ENCODE results near the gene ZFYVE1. TPM values are rescaled to one million over a fixed set of nuclear protein-coding genes. Genes with fewer than 3 reads are reported as not detected.
A peak's percentile ranks its signal among the peaks of the same experiment; 100 is the strongest.
"Not testable (repeated sequence)": the region's sequence is repeated elsewhere in the genome, so short reads cannot be mapped to it uniquely, and the experiment has no call there.

The ZFYVE1 gene
- total and polyA plus RNA-seq, 7 experiments from 2014 or later: 6.1 to 24.8 (median 16.4) TPM

- H3K4me1 ChIP-seq (ENCODE audit: control insufficient read depth in 2 of 2, insufficient read depth in 2 of 2, low read length in 2 of 2); intact Hi-C loops (cut with micrococcal nuclease); H3K27me3 ChIP-seq (ENCODE audit: control insufficient read depth in 2 of 2, insufficient read depth in 2 of 2, low read length in 2 of 2); H3K27me3 Mint-ChIP-seq; H3K27ac ChIP-seq (ENCODE audit: low read depth, low read length); H3K9me3 Mint-ChIP-seq; CTCF ChIA-PET; H3K27ac Mint-ChIP-seq; DNase-seq; H3K4me3 Mint-ChIP-seq; ATAC-seq; POLR2A ChIA-PET; H3K9me3 ChIP-seq (ENCODE audit: control insufficient read depth in 2 of 3, low read length in 3 of 3); H3K4me3 ChIP-seq (ENCODE audit: low read length): not testable (repeated sequence)
- H3K36me3 ChIP-seq (ENCODE audit: control insufficient read depth in 2 of 3, insufficient read depth in 3 of 3, low read length in 3 of 3): peaks cover 0 to 50% (median 0%) of the 10 kb centered on the region in 3 experiments
- Mint-ChIP-seq H3K36me3 (peaks cover 2 to 61% (median 28%) of the 10 kb centered on the region in 5 donors), H3K4me1 (peaks cover 0 to 16% (median 0%) of the 10 kb centered on the region in 7 donors)
Observed at GRCh38 chr14:72961016-72961415, 65.9 kb downstream of the ZFYVE1 start.

GRCh38 chr14:72958548-72958947, 68.4 kb downstream of the ZFYVE1 start:
- ATAC-seq (no peak), DNase-seq (no peak)
- H3K27ac ChIP-seq (ENCODE audit: low read depth, low read length): no peak overlapping the region
- H3K36me3 ChIP-seq (ENCODE audit: control insufficient read depth in 2 of 3, insufficient read depth in 3 of 3, low read length in 3 of 3): peaks cover 0 to 66% (median 0%) of the 10 kb centered on the region in 3 experiments
- H3K27ac Mint-ChIP-seq: no peak overlapping the region
- H3K9me3 Mint-ChIP-seq: peaks cover 0 to 3% (median 0%) of the 10 kb centered on the region in 11 donors
- no peak overlapping the region for H3K4me3 Mint-ChIP-seq
- ChIA-PET CTCF (no interaction called here), POLR2A (no interaction called here)
- peaks cover 0 to 78% (median 25%) of the 10 kb centered on the region in 5 donors for H3K36me3 Mint-ChIP-seq
- H3K4me3 ChIP-seq (ENCODE audit: low read length): no peak overlapping the region
- intact Hi-C loops (cut with micrococcal nuclease): no loop called here
- peaks cover 0 to 6% (median 0%) of the 10 kb centered on the region in 7 donors for H3K4me1 Mint-ChIP-seq
- H3K9me3 ChIP-seq (ENCODE audit: control insufficient read depth in 2 of 3, low read length in 3 of 3): no peaks in the 10 kb centered on the region
- H3K27me3 Mint-ChIP-seq: no peaks in the 10 kb centered on the region
- H3K27me3 ChIP-seq (ENCODE audit: control insufficient read depth in 2 of 2, insufficient read depth in 2 of 2, low read length in 2 of 2): no peaks in the 10 kb centered on the region
- H3K4me1 ChIP-seq (ENCODE audit: control insufficient read depth in 2 of 2, insufficient read depth in 2 of 2, low read length in 2 of 2): no peaks in the 10 kb centered on the region

GRCh38 chr14:72957213-72957612, 69.7 kb downstream of the ZFYVE1 start:
- no peak for ATAC-seq
- H3K9me3 Mint-ChIP-seq: peaks cover 0 to 3% (median 0%) of the 10 kb centered on the region in 11 donors
- no peaks in the 10 kb centered on the region for H3K27me3 ChIP-seq (ENCODE audit: control insufficient read depth in 2 of 2, insufficient read depth in 2 of 2, low read length in 2 of 2)
- H3K27ac Mint-ChIP-seq: no peak overlapping the region
- H3K36me3 ChIP-seq (ENCODE audit: control insufficient read depth in 2 of 3, insufficient read depth in 3 of 3, low read length in 3 of 3): peaks cover 0 to 67% (median 0%) of the 10 kb centered on the region in 3 experiments
- H3K4me3 Mint-ChIP-seq: no peak overlapping the region
- H3K4me3 ChIP-seq (ENCODE audit: low read length): no peak overlapping the region
- ChIA-PET POLR2A (no interaction called here), CTCF (no interaction called here)
- peaks cover 0 to 4% (median 0%) of the 10 kb centered on the region in 7 donors for H3K4me1 Mint-ChIP-seq
- H3K27ac ChIP-seq (ENCODE audit: low read depth, low read length): no peak overlapping the region
- H3K4me1 ChIP-seq (ENCODE audit: control insufficient read depth in 2 of 2, insufficient read depth in 2 of 2, low read length in 2 of 2): no peaks in the 10 kb centered on the region
- H3K27me3 Mint-ChIP-seq: no peaks in the 10 kb centered on the region
- no peaks in the 10 kb centered on the region for H3K9me3 ChIP-seq (ENCODE audit: control insufficient read depth in 2 of 3, low read length in 3 of 3)
- intact Hi-C loops (cut with micrococcal nuclease): no loop called here
- DNase-seq: no peak
- H3K36me3 Mint-ChIP-seq: peaks cover 0 to 78% (median 26%) of the 10 kb centered on the region in 5 donors

- H3K27ac ChIP-seq (ENCODE audit: low read depth, low read length); H3K27me3 Mint-ChIP-seq; H3K27me3 ChIP-seq (ENCODE audit: control insufficient read depth in 2 of 2, insufficient read depth in 2 of 2, low read length in 2 of 2); ATAC-seq; H3K4me3 Mint-ChIP-seq; H3K4me1 Mint-ChIP-seq; DNase-seq; H3K9me3 Mint-ChIP-seq; POLR2A ChIA-PET; H3K4me1 ChIP-seq (ENCODE audit: control insufficient read depth in 2 of 2, insufficient read depth in 2 of 2, low read length in 2 of 2); H3K27ac Mint-ChIP-seq; intact Hi-C loops (cut with micrococcal nuclease); H3K9me3 ChIP-seq (ENCODE audit: control insufficient read depth in 2 of 3, low read length in 3 of 3); CTCF ChIA-PET; H3K4me3 ChIP-seq (ENCODE audit: low read length): not testable (repeated sequence)
- peaks cover 2 to 78% (median 30%) of the 10 kb centered on the region in 5 donors for H3K36me3 Mint-ChIP-seq
- H3K36me3 ChIP-seq (ENCODE audit: control insufficient read depth in 2 of 3, insufficient read depth in 3 of 3, low read length in 3 of 3): peaks cover 0 to 67% (median 0%) of the 10 kb centered on the region in 3 experiments
Observed at GRCh38 chr14:72956741-72957140, 70.2 kb downstream of the ZFYVE1 start.

- DNase-seq (no peak), ATAC-seq (no peak)
- Histone ChIP-seq H3K9me3 (ENCODE audit: control insufficient read depth in 2 of 3, low read length in 3 of 3) (no peaks in the 10 kb centered on the region), H3K36me3 (ENCODE audit: control insufficient read depth in 2 of 3, insufficient read depth in 3 of 3, low read length in 3 of 3) (peaks cover 0 to 53% (median 4%) of the 10 kb centered on the region in 3 experiments), H3K27ac (ENCODE audit: low read depth, low read length) (no peak overlapping the region), H3K4me3 (ENCODE audit: low read length) (no peak overlapping the region), H3K4me1 (ENCODE audit: control insufficient read depth in 2 of 2, insufficient read depth in 2 of 2, low read length in 2 of 2) (no peaks in the 10 kb centered on the region), H3K27me3 (ENCODE audit: control insufficient read depth in 2 of 2, insufficient read depth in 2 of 2, low read length in 2 of 2) (no peaks in the 10 kb centered on the region)
- peaks cover 4 to 53% (median 25%) of the 10 kb centered on the region in 5 donors for H3K36me3 Mint-ChIP-seq
- intact Hi-C loops (cut with micrococcal nuclease): no loop called here
- no peaks in the 10 kb centered on the region for H3K9me3 Mint-ChIP-seq
- ChIA-PET POLR2A (no interaction called here), CTCF (interaction anchor here (0.7 kb wide), 1 partner anchor 436 kb away, joined by 3 read pairs; no protein-coding TSS in a partner anchor)
- peaks cover 0 to 8% (median 0%) of the 10 kb centered on the region in 7 donors for H3K4me1 Mint-ChIP-seq
- no peak overlapping the region for H3K27ac Mint-ChIP-seq
- H3K27me3 Mint-ChIP-seq: no peaks in the 10 kb centered on the region
- H3K4me3 Mint-ChIP-seq: no peak overlapping the region
Observed at GRCh38 chr14:72952171-72952570, 74.7 kb downstream of the ZFYVE1 start.

GRCh38 chr14:72948481-72949138, 78.3 kb downstream of the ZFYVE1 start:
- ChIA-PET POLR2A (no interaction called here), CTCF (interaction anchor here (0.7 to 2.0 kb wide), 7 partner anchors 10 to 436 kb away, joined by 3 to 7 read pairs (median 4); no protein-coding TSS in a partner anchor)
- Mint-ChIP-seq H3K9me3 (peaks cover 0 to 2% (median 0%) of the 10 kb centered on the region in 11 donors), H3K27me3 (no peaks in the 10 kb centered on the region), H3K36me3 (peaks cover 6 to 38% (median 20%) of the 10 kb centered on the region in 5 donors), H3K4me3 (no peak overlapping the region), H3K4me1 (peaks cover 0 to 8% (median 0%) of the 10 kb centered on the region in 7 donors), H3K27ac (no peak overlapping the region)
- H3K36me3 ChIP-seq (ENCODE audit: control insufficient read depth in 2 of 3, insufficient read depth in 3 of 3, low read length in 3 of 3): peaks cover 0 to 43% (median 6%) of the 10 kb centered on the region in 3 experiments
- H3K27ac ChIP-seq (ENCODE audit: low read depth, low read length): no peak overlapping the region
- no peaks in the 10 kb centered on the region for H3K9me3 ChIP-seq (ENCODE audit: control insufficient read depth in 2 of 3, low read length in 3 of 3)
- intact Hi-C loops (cut with micrococcal nuclease): loop anchor here (1.0 to 5.0 kb wide), 5 partner anchors 22 to 524 kb away; partner anchors contain the start of gene DCAF4 (in 2 of the 2)
- DNase-seq (peak in 8 of 9 donors; percentile 24 to 63 (median 48)), ATAC-seq (peak; percentile 65)
- H3K4me3 ChIP-seq (ENCODE audit: low read length): no peak overlapping the region
- no peaks in the 10 kb centered on the region for H3K4me1 ChIP-seq (ENCODE audit: control insufficient read depth in 2 of 2, insufficient read depth in 2 of 2, low read length in 2 of 2)
- H3K27me3 ChIP-seq (ENCODE audit: control insufficient read depth in 2 of 2, insufficient read depth in 2 of 2, low read length in 2 of 2): no peaks in the 10 kb centered on the region
